Fibroblast of peridontal ligament (primary cell): ENCODE results near the gene PKNOX2.
A peak's percentile ranks its signal among the peaks of the same experiment; 100 is the strongest.

Source experiments
- DNase-seq: peaks from one replicate; pipeline ENCODE4 v3.0.0-alpha.2; 2010; ENCODE audit errors: extremely low read depth

PKNOX2 gene

GRCh38 chr11:125408311-125408711 lies 243.8 kb downstream of the PKNOX2 start:
- no peak for DNase-seq

GRCh38 chr11:125410091-125410490 lies 245.5 kb downstream of the PKNOX2 start:
- DNase-seq, result peak; percentile 25

- DNase-seq, result no peak
These were observed 247.6 kb downstream of the PKNOX2 start for GRCh38 chr11:125412177-125412496.

- DNase-seq, result no peak
These were observed 248.0 kb downstream of the PKNOX2 start for GRCh38 chr11:125412509-125412908.

- no peak for DNase-seq
These were observed 248.7 kb downstream of the PKNOX2 start for GRCh38 chr11:125413226-125413625.

- no peak for DNase-seq
These were observed 249.6 kb downstream of the PKNOX2 start for GRCh38 chr11:125414121-125414520.

- no peak for DNase-seq
These were observed 252.7 kb downstream of the PKNOX2 start for GRCh38 chr11:125416981-125417935.

GRCh38 chr11:125418396-125418795 lies 253.8 kb downstream of the PKNOX2 start:
- DNase-seq, result no peak

GRCh38 chr11:125422681-125423080 lies 258.1 kb downstream of the PKNOX2 start:
- DNase-seq, result no peak

- no peak for DNase-seq
These were observed 258.8 kb downstream of the PKNOX2 start for GRCh38 chr11:125423247-125423849.

GRCh38 chr11:125425601-125426000 lies 261.1 kb downstream of the PKNOX2 start:
- no peak for DNase-seq

- no peak for DNase-seq
These were observed 262.4 kb downstream of the PKNOX2 start for GRCh38 chr11:125426818-125427528.

- DNase-seq, result no peak
These were observed 264.1 kb downstream of the PKNOX2 start for GRCh38 chr11:125428486-125429173.

- DNase-seq, result peak; percentile 50
These were observed 264.7 kb downstream of the PKNOX2 start for GRCh38 chr11:125429174-125429707.

- DNase-seq, result no peak
These were observed 265.5 kb downstream of the PKNOX2 start for GRCh38 chr11:125429807-125430678.

GRCh38 chr11:125431009-125431408 lies 266.5 kb downstream of the PKNOX2 start:
- DNase-seq, result no peak

GRCh38 chr11:125431481-125431880 lies 266.9 kb downstream of the PKNOX2 start:
- no peak for DNase-seq

GRCh38 chr11:125433454-125434121 lies 269.0 kb downstream of the PKNOX2 start:
- DNase-seq, result peak; percentile 45

GRCh38 chr11:125435461-125436238 lies 271.1 kb downstream of the PKNOX2 start:
- no peak for DNase-seq
